Measurements from ENCODE around the gene USP11. TPM values are rescaled to one million over a fixed set of nuclear protein-coding genes. Genes with fewer than 3 reads are reported as not detected.
"Not testable (repeated sequence)": the region's sequence is repeated elsewhere in the genome, so short reads cannot be mapped to it uniquely, and the experiment has no call there.

Gene USP11
- total RNA-seq, 1 donor from 2014 or later, result 72.4 TPM

DNA sequence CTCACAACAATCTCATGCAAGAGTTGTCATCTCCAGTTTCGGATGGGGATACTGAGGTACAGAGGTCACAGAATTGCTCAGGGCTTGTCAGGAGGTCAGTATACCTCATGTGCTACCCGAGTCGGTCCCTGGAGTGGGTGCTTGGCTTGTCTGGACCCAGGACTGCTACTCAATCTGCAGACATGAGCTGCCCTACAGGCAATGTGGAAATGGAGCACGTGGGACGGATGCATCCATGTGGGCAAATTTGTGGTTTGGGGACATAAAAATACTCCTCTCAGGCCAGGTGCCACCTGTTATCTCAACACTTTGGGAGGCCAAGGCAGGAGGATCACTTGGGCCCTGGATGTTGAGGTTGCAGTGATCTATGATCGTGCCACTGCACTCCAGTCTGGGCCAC, 15.8 kb downstream of the USP11 start:
- Histone ChIP-seq H3K4me3 (no peak overlapping the region), H3K36me3 (peaks cover 0 to 16% of the 10 kb centered on the region in 2 donors), H3K9me3 (no peaks in the 10 kb centered on the region), H3K4me1 (no peaks in the 10 kb centered on the region), H3K27me3 (no peaks in the 10 kb centered on the region), H3K27ac (no peak overlapping the region)
- no peak for DNase-seq (ENCODE audit: extremely low spot score in 2 of 2)
- intact Hi-C loops (cut with DNase I), result no loop called here
- TF ChIP-seq POLR2AphosphoS5 (IDR thresholded peaks at IDR 0.05; ENCODE audit: insufficient read depth in 1 of 2, low read depth in 1 of 2) (no peak), POLR2A (IDR thresholded peaks at IDR 0.05) (no peak)
- TF ChIP-seq, protein P1, sequence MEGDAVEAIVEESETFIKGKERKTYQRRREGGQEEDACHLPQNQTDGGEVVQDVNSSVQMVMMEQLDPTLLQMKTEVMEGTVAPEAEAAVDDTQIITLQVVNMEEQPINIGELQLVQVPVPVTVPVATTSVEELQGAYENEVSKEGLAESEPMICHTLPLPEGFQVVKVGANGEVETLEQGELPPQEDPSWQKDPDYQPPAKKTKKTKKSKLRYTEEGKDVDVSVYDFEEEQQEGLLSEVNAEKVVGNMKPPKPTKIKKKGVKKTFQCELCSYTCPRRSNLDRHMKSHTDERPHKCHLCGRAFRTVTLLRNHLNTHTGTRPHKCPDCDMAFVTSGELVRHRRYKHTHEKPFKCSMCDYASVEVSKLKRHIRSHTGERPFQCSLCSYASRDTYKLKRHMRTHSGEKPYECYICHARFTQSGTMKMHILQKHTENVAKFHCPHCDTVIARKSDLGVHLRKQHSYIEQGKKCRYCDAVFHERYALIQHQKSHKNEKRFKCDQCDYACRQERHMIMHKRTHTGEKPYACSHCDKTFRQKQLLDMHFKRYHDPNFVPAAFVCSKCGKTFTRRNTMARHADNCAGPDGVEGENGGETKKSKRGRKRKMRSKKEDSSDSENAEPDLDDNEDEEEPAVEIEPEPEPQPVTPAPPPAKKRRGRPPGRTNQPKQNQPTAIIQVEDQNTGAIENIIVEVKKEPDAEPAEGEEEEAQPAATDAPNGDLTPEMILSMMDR (IDR thresholded peaks at IDR 0.05), result no peak

DNA sequence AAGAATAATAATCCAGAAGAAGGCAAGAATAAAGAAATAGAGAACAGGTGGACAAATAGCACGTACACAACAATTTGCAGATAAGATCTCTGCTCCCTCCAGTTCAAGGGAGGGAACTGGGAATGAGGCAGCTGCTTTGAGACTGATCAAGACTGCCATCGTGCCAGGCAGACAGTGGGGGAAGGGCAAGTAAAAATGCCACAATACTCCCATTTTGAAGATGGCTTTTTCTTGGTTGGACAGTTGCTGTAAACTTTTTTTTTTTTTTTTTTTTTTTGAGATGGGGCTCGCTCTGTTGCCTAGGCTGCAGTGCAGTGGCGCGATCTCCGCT, 17.2 kb downstream of the USP11 start:
- Histone ChIP-seq H3K27me3 (no peaks in the 10 kb centered on the region), H3K4me1 (no peaks in the 10 kb centered on the region), H3K4me3 (no peak overlapping the region), H3K27ac (no peak overlapping the region), H3K36me3 (peaks cover 0 to 7% of the 10 kb centered on the region in 2 donors), H3K9me3 (peaks cover 3% of the 10 kb centered on the region)
- TF ChIP-seq POLR2AphosphoS5 (IDR thresholded peaks at IDR 0.05; ENCODE audit: insufficient read depth in 1 of 2, low read depth in 1 of 2) (no peak), POLR2A (IDR thresholded peaks at IDR 0.05) (no peak)
- TF ChIP-seq, protein P1 (IDR thresholded peaks at IDR 0.05), result no peak
- DNase-seq (ENCODE audit: extremely low spot score in 2 of 2), result no peak
- intact Hi-C loops (cut with DNase I), result no loop called here

DNA sequence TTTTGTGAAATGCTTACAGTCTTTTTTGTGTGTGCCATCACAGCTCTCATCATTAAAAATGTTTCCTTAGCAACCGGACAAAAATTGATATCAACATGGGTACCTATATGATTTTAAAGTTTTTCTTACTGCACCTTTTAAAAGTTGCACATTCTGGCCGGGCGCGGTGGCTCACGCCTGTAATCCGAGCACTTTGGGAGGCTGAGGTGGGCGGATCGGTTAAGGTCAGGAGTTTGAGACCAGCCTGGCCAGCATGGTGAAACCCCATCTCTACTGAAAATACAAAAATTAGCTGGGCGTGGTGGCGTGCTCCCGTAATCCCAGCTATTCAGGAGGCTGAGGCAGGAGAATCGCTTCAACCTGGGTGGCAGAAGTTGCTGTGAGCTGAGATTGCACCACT, 24.8 kb downstream of the USP11 start:
- H3K36me3 ChIP-seq; H3K4me3 ChIP-seq; DNase-seq (ENCODE audit: extremely low spot score in 2 of 2); H3K4me1 ChIP-seq; H3K9me3 ChIP-seq; H3K27ac ChIP-seq; H3K27me3 ChIP-seq; intact Hi-C loops (cut with DNase I): not testable (repeated sequence)

DNA sequence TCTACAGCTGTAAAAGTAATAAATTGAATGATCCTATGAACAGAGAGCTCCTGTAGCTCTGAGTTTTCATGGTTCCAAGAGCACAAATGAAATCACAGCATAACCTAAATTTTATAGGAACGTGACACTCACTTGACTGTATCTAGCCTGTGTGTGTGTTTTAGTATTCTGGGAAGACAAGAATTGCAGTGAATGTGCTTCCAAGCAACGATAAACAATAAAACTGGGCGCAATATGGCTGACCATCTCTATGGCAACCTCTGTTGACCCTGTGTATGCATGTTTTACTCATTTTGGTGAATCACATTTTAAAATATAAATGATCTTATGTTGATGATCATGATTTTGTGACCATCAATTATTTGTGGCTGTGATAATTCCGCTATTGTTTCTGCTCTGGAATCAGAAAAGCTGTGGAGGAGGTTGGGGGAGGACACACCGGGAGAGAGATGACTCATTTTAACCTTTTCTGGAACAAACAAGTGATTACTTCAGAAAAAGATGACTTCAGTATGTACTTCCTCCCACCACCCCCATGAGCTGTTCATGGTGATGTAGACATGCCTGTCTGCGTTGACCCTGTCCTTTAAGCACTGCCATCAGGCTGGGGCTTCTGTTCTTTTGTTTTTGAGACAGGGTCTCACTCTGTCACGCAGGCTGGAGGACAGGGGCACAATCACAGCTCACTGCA, 31.8 kb downstream of the USP11 start:
- Histone ChIP-seq H3K27me3 (no peaks in the 10 kb centered on the region), H3K4me3 (no peak overlapping the region), H3K27ac (no peak overlapping the region), H3K9me3 (no peaks in the 10 kb centered on the region), H3K36me3 (no peaks in the 10 kb centered on the region), H3K4me1 (no peaks in the 10 kb centered on the region)
- intact Hi-C loops (cut with DNase I), result no loop called here
- no peak for DNase-seq (ENCODE audit: extremely low spot score in 2 of 2)
- TF ChIP-seq, protein P1 (IDR thresholded peaks at IDR 0.05), result no peak
- TF ChIP-seq POLR2AphosphoS5 (IDR thresholded peaks at IDR 0.05; ENCODE audit: insufficient read depth in 1 of 2, low read depth in 1 of 2) (no peak), POLR2A (IDR thresholded peaks at IDR 0.05) (no peak)

DNA sequence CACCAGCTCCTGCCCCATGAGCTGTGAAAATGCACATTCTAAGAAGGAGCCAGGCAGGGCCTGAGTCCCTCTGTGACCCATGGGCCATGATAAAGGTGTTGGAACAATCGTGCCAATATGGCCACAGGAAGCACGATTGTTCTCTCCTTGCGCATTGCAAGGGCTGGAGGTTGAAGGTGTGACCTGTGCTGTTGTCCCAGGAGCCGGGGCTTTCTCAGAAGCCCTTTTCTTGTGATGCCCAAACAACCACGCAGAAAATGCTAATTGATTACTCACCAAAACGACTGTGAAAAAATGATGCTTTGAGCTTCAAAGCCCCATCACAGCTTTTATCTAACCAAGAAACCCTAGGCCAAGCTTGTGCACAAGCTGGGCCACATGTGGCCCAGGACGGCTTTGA, 33.8 kb downstream of the USP11 start:
- intact Hi-C loops (cut with DNase I), result no loop called here
- Histone ChIP-seq H3K4me1 (no peaks in the 10 kb centered on the region), H3K27me3 (no peaks in the 10 kb centered on the region), H3K36me3 (no peaks in the 10 kb centered on the region), H3K4me3 (no peak overlapping the region), H3K9me3 (no peaks in the 10 kb centered on the region), H3K27ac (no peak overlapping the region)
- no peak for TF ChIP-seq POLR2A (IDR thresholded peaks at IDR 0.05)
- TF ChIP-seq POLR2AphosphoS5 (IDR thresholded peaks at IDR 0.05; ENCODE audit: insufficient read depth in 1 of 2, low read depth in 1 of 2), result no peak
- TF ChIP-seq, protein P1 (IDR thresholded peaks at IDR 0.05), result no peak
- DNase-seq (ENCODE audit: extremely low spot score in 2 of 2), result no peak
